H1 (cell line): Measurements from ENCODE around the gene GRAMD1B. TPM values are rescaled to one million over a fixed set of nuclear protein-coding genes. Genes with fewer than 3 reads are reported as not detected.

Source experiments
- CTCF ChIA-PET: fragments of 300-600 bp; sonication (Branson Sonifier 250); formaldehyde crosslinking; loops from one replicate; lab custom pipeline; 2021; ENCODE audit not compliant: partially characterized antibody; lab: Charles Lee
- POLR2A ChIA-PET: fragments of 300-600 bp; sonication (Branson Sonifier 250); formaldehyde crosslinking; loops from one replicate; lab custom pipeline; 2021; ENCODE audit warnings: inconsistent platforms; ENCODE audit not compliant: partially characterized antibody; lab: Charles Lee
- DNase-seq, 2 experiments: peaks; one replicate each; pipeline versions ENCODE4 v3.0.0 to v3.0.0-alpha.2; 2010 to 2022; ENCODE audit warnings: low spot score in 2 of 2, low read depth in 1 of 2, mixed read lengths in 1 of 2
- FAIRE-seq: peaks from 2 replicates; lab custom pipeline; 2011; peaks lifted over from hg19 to GRCh38; lab: Jason Lieb, UNC
- H2AFZ ChIP-seq: 2 replicates; pipeline ENCODE4 v1.8.1; 2012; ENCODE audit warnings: low read length, inconsistent platforms
- H2AK5ac ChIP-seq: 2 replicates; pipeline ENCODE4 v1.6.1; 2013; ENCODE audit warnings: low read depth, low read length
- H2BK120ac ChIP-seq: replicated peaks from 2 replicates; pipeline ENCODE3; 2013; ENCODE audit warnings: low read depth, low read length, inconsistent platforms
- H2BK12ac ChIP-seq: 2 replicates; pipeline ENCODE4 v1.6.1; 2013; ENCODE audit warnings: low read depth, low read length
- H2BK15ac ChIP-seq: 2 replicates; pipeline ENCODE4 v1.6.1; 2013; ENCODE audit warnings: low read length
- H2BK20ac ChIP-seq: 2 replicates; pipeline ENCODE4 v1.6.1; 2013; ENCODE audit warnings: low read length
- H2BK5ac ChIP-seq: 2 replicates; pipeline ENCODE4 v1.6.1; 2013; ENCODE audit warnings: low read depth, low read length
- H3K14ac ChIP-seq: 2 replicates; pipeline ENCODE4 v1.6.1; 2013; ENCODE audit warnings: inconsistent platforms; ENCODE audit not compliant: insufficient read length
- H3K18ac ChIP-seq: 2 replicates; pipeline ENCODE4 v1.6.1; 2013; ENCODE audit warnings: low read length; ENCODE audit errors: extremely low read depth
- H3K23ac ChIP-seq: 2 replicates; pipeline ENCODE4 v1.6.1; 2013; ENCODE audit warnings: inconsistent platforms; ENCODE audit not compliant: insufficient read length
- H3K23me2 ChIP-seq: 2 replicates; pipeline ENCODE4 v1.6.1; 2013; ENCODE audit warnings: low read depth, low read length
- H3K27ac ChIP-seq: 2 replicates; pipeline ENCODE4 v1.6.1; 2011; ENCODE audit warnings: low read depth, low read length, inconsistent platforms
- H3K27me3 ChIP-seq, 4 experiments: replicated peaks in 1 of 4; 1 replicate in 1 of 4; 2 replicates in 3 of 4; pipeline versions ENCODE4 v1.6.1 to v1.8.1; 2011 to 2013; ENCODE audit warnings: low read length in 3 of 4, mild to moderate bottlenecking in 3 of 4, inconsistent platforms in 2 of 4, mixed read lengths in 2 of 4, moderate library complexity in 1 of 4; ENCODE audit not compliant: control insufficient read depth in 3 of 4, insufficient read depth in 3 of 4; ENCODE audit errors: extremely low read depth in 1 of 4
- H3K36me3 ChIP-seq, 4 experiments: 2 replicates each; pipeline versions ENCODE4 v1.6.1 to v1.8.1; 2011 to 2013; ENCODE audit warnings: mild to moderate bottlenecking in 4 of 4, low read length in 3 of 4, moderate library complexity in 2 of 4, control low read depth in 1 of 4, inconsistent platforms in 1 of 4; ENCODE audit not compliant: insufficient read depth in 4 of 4, control insufficient read depth in 2 of 4
- H3K4ac ChIP-seq: replicated peaks from 2 replicates; pipeline ENCODE3; 2013; ENCODE audit warnings: low read length, low read depth, mixed read lengths, inconsistent platforms; ENCODE audit not compliant: insufficient read length
- H3K4me1 ChIP-seq, 4 experiments: replicated peaks in 1 of 4; 1 replicate in 1 of 4; 2 replicates in 3 of 4; pipeline versions ENCODE4 v1.6.1 to v1.8.1; 2011 to 2013; ENCODE audit warnings: low read length in 3 of 4, inconsistent platforms in 2 of 4, mixed read lengths in 1 of 4; ENCODE audit not compliant: insufficient read depth in 4 of 4, control insufficient read depth in 3 of 4
- H3K4me2 ChIP-seq, 2 experiments: 2 replicates each; pipeline versions ENCODE4 v1.6.1 to v1.8.1; 2011 to 2013; ENCODE audit warnings: low read depth in 2 of 2, low read length in 2 of 2, control low read depth in 1 of 2, inconsistent platforms in 1 of 2, mild to moderate bottlenecking in 1 of 2; ENCODE audit not compliant: insufficient read depth in 1 of 2
- H3K4me3 ChIP-seq, 4 experiments: fragments of 200-600, 300-600 bp in 1 of 4; sonication (generic), shearing (Covaris generic), sonication (Bioruptor Twin) in 1 of 4; 2 replicates each; pipeline versions ENCODE4 v1.5.1 to v1.8.1; 2011 to 2016; ENCODE audit warnings: low read length in 4 of 4, low read depth in 3 of 4, control low read depth in 2 of 4, inconsistent platforms in 2 of 4, mild to moderate bottlenecking in 2 of 4, mixed read lengths in 1 of 4, moderate library complexity in 1 of 4; ENCODE audit not compliant: insufficient read depth in 2 of 4; ENCODE audit errors: extremely low read depth in 1 of 4
- H3K56ac ChIP-seq: replicated peaks from 2 replicates; pipeline ENCODE3; 2013; ENCODE audit warnings: low read depth, mild to moderate bottlenecking, mixed read lengths, low read length, inconsistent platforms; ENCODE audit not compliant: insufficient read length
- H3K79me1 ChIP-seq: 2 replicates; pipeline ENCODE4 v1.6.1; 2013; ENCODE audit warnings: low read depth, low read length, control low read depth
- H3K79me2 ChIP-seq, 2 experiments: 2 replicates each; pipeline versions ENCODE4 v1.6.1 to v1.8.1; 2012 to 2013; ENCODE audit warnings: low read length in 2 of 2, mild to moderate bottlenecking in 2 of 2, inconsistent platforms in 1 of 2; ENCODE audit not compliant: insufficient read depth in 2 of 2, control insufficient read depth in 1 of 2
- H3K9ac ChIP-seq, 4 experiments: replicated peaks in 1 of 4; 1 replicate in 1 of 4; 2 replicates in 3 of 4; pipeline versions ENCODE4 v1.6.1 to v1.8.1; 2011 to 2013; ENCODE audit warnings: low read depth in 3 of 4, low read length in 3 of 4, control low read depth in 2 of 4, mild to moderate bottlenecking in 2 of 4, moderate library complexity in 2 of 4, inconsistent platforms in 1 of 4; ENCODE audit errors: extremely low read depth in 1 of 4
- H3K9me3 ChIP-seq, 2 experiments: 2 replicates each; pipeline versions ENCODE4 v1.6.1 to v1.8.1; 2012 to 2013; ENCODE audit warnings: mild to moderate bottlenecking in 2 of 2, moderate library complexity in 2 of 2, control low read depth in 1 of 2, inconsistent platforms in 1 of 2, low read depth in 1 of 2, low read length in 1 of 2, mixed read lengths in 1 of 2; ENCODE audit not compliant: insufficient read depth in 2 of 2
- H4K20me1 ChIP-seq, 2 experiments: replicated peaks in 1 of 2; 2 replicates each; pipeline versions ENCODE3 to v1.8.1; 2011 to 2013; ENCODE audit warnings: inconsistent platforms in 2 of 2, low read length in 2 of 2, mild to moderate bottlenecking in 1 of 2; ENCODE audit not compliant: insufficient read depth in 2 of 2, control insufficient read depth in 1 of 2
- H4K5ac ChIP-seq: 2 replicates; pipeline ENCODE4 v1.6.1; 2013; ENCODE audit warnings: low read length, low read depth, mixed read lengths, inconsistent platforms; ENCODE audit not compliant: insufficient read length
- H4K8ac ChIP-seq: 2 replicates; pipeline ENCODE4 v1.8.0; 2013; ENCODE audit warnings: mild to moderate bottlenecking, moderate library complexity, low read length, inconsistent platforms; ENCODE audit not compliant: insufficient read depth; ENCODE audit errors: extremely low read depth
- H4K91ac ChIP-seq: replicated peaks from 2 replicates; pipeline ENCODE3; 2013; ENCODE audit warnings: low read length, mixed read lengths, inconsistent platforms; ENCODE audit not compliant: insufficient read length
- CBX5 ChIP-seq: fragments of 300-800, 300-1000 bp; sonication (generic); IDR thresholded peaks from 2 replicates; pipeline ENCODE4 v1.7.1; 2016; ENCODE audit warnings: antibody characterized with exemption, low read length, low read depth
- CHD1 ChIP-seq: IDR thresholded peaks from 2 replicates; pipeline ENCODE4 v1.6.1; 2012; ENCODE audit warnings: low read depth, low read length, improper control_type of control experiment
- CREB1 ChIP-seq: IDR thresholded peaks from 2 replicates; pipeline ENCODE4 v1.6.1; 2012; ENCODE audit warnings: inconsistent platforms
- HDAC6 ChIP-seq: IDR thresholded peaks from one replicate; pipeline ENCODE4 v1.7.1; 2012; ENCODE audit warnings: low read depth, mild to moderate bottlenecking, inconsistent platforms, low read length, moderate library complexity
- JUN ChIP-seq: IDR thresholded peaks from 2 replicates; pipeline ENCODE4 v1.6.1; 2011; ENCODE audit warnings: low read depth, mild to moderate bottlenecking, improper control_type of control experiment, low read length
- KDM4A ChIP-seq: IDR thresholded peaks from one replicate; pipeline ENCODE4 v1.7.1; 2012; ENCODE audit warnings: low read depth, mild to moderate bottlenecking, moderate library complexity, low read length, inconsistent platforms; ENCODE audit not compliant: severe bottlenecking
- MAX ChIP-seq: IDR thresholded peaks from 2 replicates; pipeline ENCODE4 v1.6.1; 2012; ENCODE audit warnings: inconsistent platforms
- NANOG ChIP-seq: IDR thresholded peaks from 2 replicates; pipeline ENCODE4 v1.6.1; 2011; ENCODE audit warnings: low read length, low read depth, mild to moderate bottlenecking, inconsistent platforms; ENCODE audit not compliant: insufficient read depth, poor library complexity, severe bottlenecking
- RFX5 ChIP-seq: IDR thresholded peaks from 2 replicates; pipeline ENCODE4 v1.6.1; 2011; ENCODE audit warnings: low read depth, low read length, improper control_type of control experiment, borderline replicate concordance
- SIN3A ChIP-seq, 2 experiments: IDR thresholded peaks in 1 of 2; conservative IDR thresholded peaks in 1 of 2; 2 replicates each; pipeline ENCODE4 v1.6.1; 2011 to 2012; ENCODE audit warnings: low read length in 2 of 2, improper control_type of control experiment in 1 of 2, low read depth in 1 of 2, mild to moderate bottlenecking in 1 of 2
- SP1 ChIP-seq: IDR thresholded peaks from 2 replicates; pipeline ENCODE4 v1.6.1; 2011; ENCODE audit warnings: low read depth, low read length
- SP4 ChIP-seq: IDR thresholded peaks from 2 replicates; pipeline ENCODE4 v1.6.1; 2012; ENCODE audit warnings: low read length, inconsistent platforms
- TBP ChIP-seq: IDR thresholded peaks from 2 replicates; pipeline ENCODE4 v1.6.1; 2011; ENCODE audit warnings: low read depth, low read length, improper control_type of control experiment
- WGBS, 2 experiments: shearing (Covaris generic) in 1 of 2; methylation state at CpG; one replicate each; pipeline versions ENCODE4 v1.1.6 to v1.1.7; 2013 to 2015; ENCODE audit warnings: low lambda C conversion rate in 2 of 2, mixed read lengths in 2 of 2, inconsistent platforms in 1 of 2, low coverage in 1 of 2, missing lambda C conversion rate in 1 of 2; ENCODE audit not compliant: insufficient replicate concordance in 2 of 2, insufficient coverage in 1 of 2, insufficient read length in 1 of 2; ENCODE audit errors: extremely low coverage in 1 of 2, missing lambda C conversion rate in 1 of 2; 5-methylcytosine and 5-hydroxymethylcytosine counted together
- polyA plus RNA-seq, 7 experiments: library from polyadenylated mRNA; depleted of rRNA in 3 of 7; stranded (reverse) in 5 of 7; unstranded in 2 of 7; fragments of >200 nt in 5 of 7; fragments of 200-250 nt in 2 of 7; gene quantifications; 1 replicate in 5 of 7; 2 replicates in 1 of 7; 4 replicates in 1 of 7; pipeline versions ENCODE4 v1.2.1 to v1.2.3, GENCODE V29; 2011 to 2013; ENCODE audit warnings: missing spikeins in 2 of 7, mixed read lengths in 2 of 7
- total RNA-seq: library from RNA; stranded (reverse); fragmentation: NEBNext Ultra II Directional; extraction: Animal tissue kit (Norgen Biotek cat#: 25700); gene quantifications from 2 replicates; pipeline ENCODE4 v1.2.1, GENCODE V29; 2021

GRAMD1B gene
- total and polyA plus RNA-seq, 2 of the 8 experiments (the other 6 are each of a cell fraction or from before 2014, with no cell fraction given): 10.1 to 21.2 TPM

DNA sequence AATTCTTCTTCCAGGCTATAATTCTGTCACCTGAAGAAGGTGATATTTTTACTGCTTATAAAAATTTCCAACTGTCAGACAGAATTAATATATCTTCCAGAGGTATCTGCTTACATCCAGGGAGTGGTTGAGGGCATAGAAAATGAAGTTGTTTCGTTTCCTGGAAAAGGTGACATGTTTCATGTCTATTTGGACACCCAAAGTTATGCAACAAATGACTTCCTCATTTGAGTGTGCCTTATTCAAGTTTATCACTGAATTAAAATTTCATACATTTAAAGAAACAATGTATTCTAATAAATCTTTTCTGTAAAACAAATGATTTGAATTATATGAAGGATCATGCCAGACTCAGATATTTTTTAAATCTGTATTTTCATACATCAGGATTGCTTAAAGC is 8.5 kb upstream of the GRAMD1B start:
- Histone ChIP-seq H3K36me3 (no peaks in the 10 kb centered on the region), H3K4me2 (no peak overlapping the region), H3K79me2 (no peaks in the 10 kb centered on the region), H4K8ac (no peak overlapping the region), H3K4me1 (peaks cover 0 to 8% (median 3%) of the 10 kb centered on the region in 4 experiments; a peak in 4 of 7 replicates), H3K9ac (no peak overlapping the region), H4K91ac (no peak overlapping the region), H2AFZ (no peak overlapping the region), H3K23ac (no peak overlapping the region), H3K27me3 (peaks cover 0 to 5% (median under 1%) of the 10 kb centered on the region in 4 experiments; a peak in 2 of 7 replicates), H2BK20ac (no peak overlapping the region), H3K23me2 (peaks cover 3% of the 10 kb centered on the region; the same call in 1 of the 2 replicates), H2BK12ac (no peak overlapping the region), H3K14ac (no peak overlapping the region), H3K4me3 (no peak overlapping the region), H2BK5ac (no peak overlapping the region), H2BK15ac (no peak overlapping the region), H3K27ac (no peak overlapping the region), H4K20me1 (no peaks in the 10 kb centered on the region), H2BK120ac (no peak overlapping the region), H3K4ac (no peak overlapping the region), H2AK5ac (no peak overlapping the region), H3K56ac (no peak overlapping the region), H4K5ac (no peak overlapping the region), H3K79me1 (no peaks in the 10 kb centered on the region), H3K18ac (no peak overlapping the region), H3K9me3 (no peaks in the 10 kb centered on the region)
- ChIA-PET POLR2A (no interaction called here), CTCF (interaction anchor here (0.9 kb wide), 1 partner anchor 14 kb away, joined by 6 read pairs; no protein-coding TSS in a partner anchor)
- 79% methylated on average over 1 of the region's 1 CpG; no CpG with 5 or more reads in 1 of the 2 experiments for WGBS, 2 experiments
- TF ChIP-seq CREB1: no peak
- TF ChIP-seq HDAC6: no peak
- TF ChIP-seq RFX5: no peak
- TF ChIP-seq CBX5: no peak
- no peak for TF ChIP-seq JUN
- TF ChIP-seq SIN3A (conservative IDR thresholded peaks at IDR 0.05 in 1 of 2, IDR thresholded peaks at IDR 0.05 in 1 of 2; ENCODE audit: low read depth in 1 of 2, low read length in 2 of 2): no peak
- no peak for TF ChIP-seq CHD1
- no peak for TF ChIP-seq TBP
- no peak for TF ChIP-seq SP1
- no peak for TF ChIP-seq MAX
- no peak for TF ChIP-seq KDM4A
- no peak for TF ChIP-seq SP4
- TF ChIP-seq NANOG: no peak
- FAIRE-seq (no peak), DNase-seq (no peak)
